PC-9 (cell line): ENCODE data around the gene TBC1D3B. TPM values are rescaled to one million over a fixed set of nuclear protein-coding genes. Genes with fewer than 3 reads are reported as not detected.

Experiments
- BruUV-seq: library from RNA; stranded (reverse); fragments of 400-500 nt; replicated peaks from 2 replicates; lab custom pipeline; 2021; lab: Mats Ljungman, UMichigan
- CTCF ChIA-PET: fragments of 300-600 bp; sonication (Branson Sonifier 250); formaldehyde crosslinking; loops from one replicate; lab custom pipeline; 2022; ENCODE audit warnings: antibody characterized with exemption; lab: Charles Lee
- POLR2A ChIA-PET: fragments of 300-600 bp; sonication (Branson Sonifier 250); formaldehyde crosslinking; loops from one replicate; lab custom pipeline; 2022; ENCODE audit warnings: antibody characterized with exemption; ENCODE audit not compliant: unreplicated experiment; lab: Charles Lee
- DNase-seq, 2 experiments: peaks; one replicate each; pipeline versions ENCODE4 v3.0.0 to v3.0.0-alpha.2; 2015 to 2022; ENCODE audit warnings: mixed read lengths in 1 of 2
- H2AFZ ChIP-seq: fragments of 200-600 bp; sonication (generic); 2 replicates; pipeline ENCODE4 v1.8.1; 2017; ENCODE audit warnings: antibody characterized with exemption
- H3F3A ChIP-seq: fragments of 200-600 bp; sonication (generic); 2 replicates; pipeline ENCODE4 v1.8.1; 2017; ENCODE audit warnings: antibody characterized with exemption, mild to moderate bottlenecking, low read depth; ENCODE audit not compliant: insufficient read depth
- H3K27ac ChIP-seq: fragments of 200-600 bp; sonication (generic); 2 replicates; pipeline ENCODE4 v1.6.1; 2016; ENCODE audit warnings: mixed run types
- H3K27me3 ChIP-seq: fragments of 200-600 bp; sonication (generic); 2 replicates; pipeline ENCODE4 v1.6.1; 2016; ENCODE audit warnings: low read depth, mixed run types; ENCODE audit not compliant: insufficient read depth
- H3K36me3 ChIP-seq: fragments of 200-600 bp; sonication (generic); 2 replicates; pipeline ENCODE4 v1.6.1; 2016; ENCODE audit warnings: low read depth, mixed run types
- H3K4me1 ChIP-seq: fragments of 200-600 bp; sonication (generic); replicated peaks from 2 replicates; pipeline ENCODE4 v1.6.1; 2016; ENCODE audit warnings: mixed run types; ENCODE audit not compliant: insufficient read depth
- H3K4me2 ChIP-seq: fragments of 200-600 bp; sonication (generic); 2 replicates; pipeline ENCODE4 v1.6.1; 2017; ENCODE audit warnings: mixed run types
- H3K4me3 ChIP-seq: fragments of 200-600 bp; sonication (generic); 2 replicates; pipeline ENCODE4 v1.6.1; 2016; ENCODE audit warnings: mixed run types
- H3K79me2 ChIP-seq: fragments of 200-600 bp; sonication (generic); 2 replicates; pipeline ENCODE4 v1.6.1; 2017; ENCODE audit warnings: low read depth, mixed run types
- H3K9me2 ChIP-seq: fragments of 200-600 bp; sonication (generic); 2 replicates; pipeline ENCODE4 v1.8.1; 2017; ENCODE audit warnings: mild to moderate bottlenecking; ENCODE audit not compliant: insufficient read depth
- H3K9me3 ChIP-seq: fragments of 200-600 bp; sonication (generic); 2 replicates; pipeline ENCODE4 v1.8.1; 2016; ENCODE audit warnings: low read depth; ENCODE audit not compliant: insufficient read depth
- H4K20me1 ChIP-seq: fragments of 200-600 bp; sonication (generic); 2 replicates; pipeline ENCODE4 v1.8.1; 2017; ENCODE audit not compliant: insufficient read depth
- EZH2 ChIP-seq: fragments of 200-600 bp; sonication (generic); IDR thresholded peaks from 2 replicates; pipeline ENCODE4 v1.8.0; 2017; ENCODE audit warnings: antibody characterized with exemption, low read depth
- intact Hi-C: fragments of 100-400 bp; cut with micrococcal nuclease; formaldehyde crosslinking; loops from one replicate; pipeline ENCODE4 v1.10.0; 2022; ENCODE audit not compliant: unreplicated experiment
- total RNA-seq: library from RNA; stranded (reverse); gene quantifications from 2 replicates; pipeline ENCODE4 v1.2.3, GENCODE V29; 2021
- TF ChIP-seq, protein P1 (sequence below): fragments of 200-600 bp; sonication (generic); conservative IDR thresholded peaks from 2 replicates; pipeline ENCODE4 v1.6.1; 2017; ENCODE audit warnings: mixed run types, antibody characterized with exemption, mild to moderate bottlenecking, moderate library complexity

The TBC1D3B gene
- total RNA-seq, 1 experiment from 2014 or later = 13.8 TPM

DNA sequence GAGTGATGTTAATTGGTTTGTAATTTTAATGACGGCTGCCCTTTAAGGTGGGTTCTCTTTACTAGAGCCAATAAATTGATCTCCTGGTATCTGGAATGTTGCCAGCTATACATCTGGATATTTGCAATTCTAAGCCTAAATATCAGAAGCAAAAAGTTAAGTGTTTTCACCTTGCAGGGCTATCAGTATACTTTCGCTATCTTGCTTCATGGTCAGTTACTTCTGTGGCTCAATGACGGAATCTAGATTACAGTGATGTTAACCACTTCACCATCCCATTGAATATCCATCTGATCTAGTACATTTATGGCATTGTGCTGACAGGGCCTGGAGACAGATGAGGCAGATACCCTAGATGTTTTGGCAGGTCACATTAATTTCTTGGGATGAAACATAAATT is 44.5 kb downstream of the TBC1D3B start:
- Histone ChIP-seq H3F3A (no peaks in the 10 kb centered on the region), H3K79me2 (no peaks in the 10 kb centered on the region), H2AFZ (no peak overlapping the region), H3K4me2 (no peak overlapping the region), H3K27ac (no peak overlapping the region), H3K4me1 (no peaks in the 10 kb centered on the region), H3K9me2 (no peaks in the 10 kb centered on the region), H4K20me1 (no peaks in the 10 kb centered on the region), H3K36me3 (no peaks in the 10 kb centered on the region), H3K27me3 (peaks cover 40% of the 10 kb centered on the region; the same call in 1 of the 2 replicates), H3K9me3 (no peaks in the 10 kb centered on the region), H3K4me3 (no peak overlapping the region)
- ChIA-PET CTCF (no interaction called here), POLR2A (no interaction called here)
- intact Hi-C loops = no loop called here
- TF ChIP-seq, protein P1, sequence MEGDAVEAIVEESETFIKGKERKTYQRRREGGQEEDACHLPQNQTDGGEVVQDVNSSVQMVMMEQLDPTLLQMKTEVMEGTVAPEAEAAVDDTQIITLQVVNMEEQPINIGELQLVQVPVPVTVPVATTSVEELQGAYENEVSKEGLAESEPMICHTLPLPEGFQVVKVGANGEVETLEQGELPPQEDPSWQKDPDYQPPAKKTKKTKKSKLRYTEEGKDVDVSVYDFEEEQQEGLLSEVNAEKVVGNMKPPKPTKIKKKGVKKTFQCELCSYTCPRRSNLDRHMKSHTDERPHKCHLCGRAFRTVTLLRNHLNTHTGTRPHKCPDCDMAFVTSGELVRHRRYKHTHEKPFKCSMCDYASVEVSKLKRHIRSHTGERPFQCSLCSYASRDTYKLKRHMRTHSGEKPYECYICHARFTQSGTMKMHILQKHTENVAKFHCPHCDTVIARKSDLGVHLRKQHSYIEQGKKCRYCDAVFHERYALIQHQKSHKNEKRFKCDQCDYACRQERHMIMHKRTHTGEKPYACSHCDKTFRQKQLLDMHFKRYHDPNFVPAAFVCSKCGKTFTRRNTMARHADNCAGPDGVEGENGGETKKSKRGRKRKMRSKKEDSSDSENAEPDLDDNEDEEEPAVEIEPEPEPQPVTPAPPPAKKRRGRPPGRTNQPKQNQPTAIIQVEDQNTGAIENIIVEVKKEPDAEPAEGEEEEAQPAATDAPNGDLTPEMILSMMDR = no peak
- TF ChIP-seq EZH2 = no peak
- DNase-seq = no peak
- no TSS peak for BruUV-seq

DNA sequence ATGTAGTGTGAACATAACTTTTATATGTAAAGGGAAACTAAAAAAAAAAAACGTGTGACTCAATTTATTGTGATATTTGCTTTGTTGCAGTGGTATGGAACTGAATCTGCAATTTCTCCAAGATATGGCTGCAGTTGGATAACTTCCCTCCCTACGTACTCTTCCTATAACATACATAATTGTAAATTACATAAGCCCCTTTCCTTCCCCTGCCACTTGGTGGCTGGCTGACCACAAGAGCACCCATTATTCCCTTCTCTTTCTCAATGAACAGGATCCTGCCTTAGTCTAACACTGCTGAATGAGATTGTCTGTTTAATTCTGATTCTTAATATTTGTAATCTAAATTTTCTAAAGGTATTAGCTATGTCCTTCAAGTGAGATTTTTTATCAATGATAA is 45.0 kb downstream of the TBC1D3B start:
- H3K36me3 ChIP-seq = no peaks in the 10 kb centered on the region
- no peak for TF ChIP-seq EZH2
- TF ChIP-seq, protein P1 = no peak
- H3K9me3 ChIP-seq = no peaks in the 10 kb centered on the region
- no peak overlapping the region for H3K27ac ChIP-seq
- no TSS peak for BruUV-seq
- no peaks in the 10 kb centered on the region for H3K9me2 ChIP-seq
- ChIA-PET CTCF (no interaction called here), POLR2A (no interaction called here)
- H3K79me2 ChIP-seq = no peaks in the 10 kb centered on the region
- intact Hi-C loops = no loop called here
- H3K4me3 ChIP-seq = no peak overlapping the region
- H4K20me1 ChIP-seq = no peaks in the 10 kb centered on the region
- H3K27me3 ChIP-seq = peaks cover 41% of the 10 kb centered on the region; the same call in 1 of the 2 replicates
- no peak overlapping the region for H2AFZ ChIP-seq
- DNase-seq = no peak
- no peaks in the 10 kb centered on the region for H3F3A ChIP-seq
- no peaks in the 10 kb centered on the region for H3K4me1 ChIP-seq
- H3K4me2 ChIP-seq = no peak overlapping the region

DNA sequence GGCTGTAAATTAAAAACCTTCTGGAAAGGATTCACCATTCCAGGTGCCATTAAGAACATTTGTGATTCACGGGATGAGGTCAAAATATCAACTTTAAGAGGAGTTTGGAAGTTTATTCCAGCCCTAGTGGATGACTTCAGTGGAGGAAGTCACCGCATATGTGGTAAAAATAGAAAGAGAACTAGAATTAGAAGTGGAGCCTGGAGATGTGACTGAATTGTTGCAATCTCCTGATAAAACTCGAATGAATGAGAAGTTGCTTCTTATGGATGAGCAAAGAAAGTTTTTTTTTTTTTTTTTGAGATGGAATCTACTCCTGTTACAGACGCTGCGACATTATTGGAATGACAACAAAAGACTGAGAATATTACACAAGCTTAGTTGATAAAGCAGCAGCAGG is 46.1 kb downstream of the TBC1D3B start:
- intact Hi-C loops = no loop called here
- POLR2A ChIA-PET = no interaction called here

More for the DNA sequence above, 46.1 kb downstream of the TBC1D3B start:
- TF ChIP-seq, protein P1 = no peak
- TF ChIP-seq EZH2 = no peak
- Histone ChIP-seq H3K9me3 (no peaks in the 10 kb centered on the region), H3K4me3 (no peak overlapping the region), H4K20me1 (no peaks in the 10 kb centered on the region), H2AFZ (no peak overlapping the region), H3K36me3 (no peaks in the 10 kb centered on the region), H3K27ac (no peak overlapping the region), H3K9me2 (no peaks in the 10 kb centered on the region), H3F3A (no peaks in the 10 kb centered on the region), H3K79me2 (no peaks in the 10 kb centered on the region), H3K4me1 (no peaks in the 10 kb centered on the region), H3K4me2 (no peak overlapping the region), H3K27me3 (peaks cover 41% of the 10 kb centered on the region; the same call in 1 of the 2 replicates)
- DNase-seq = no peak
- CTCF ChIA-PET = no interaction called here
- no TSS peak for BruUV-seq
